ENCODE results near the gene EDDM13.

DNA sequence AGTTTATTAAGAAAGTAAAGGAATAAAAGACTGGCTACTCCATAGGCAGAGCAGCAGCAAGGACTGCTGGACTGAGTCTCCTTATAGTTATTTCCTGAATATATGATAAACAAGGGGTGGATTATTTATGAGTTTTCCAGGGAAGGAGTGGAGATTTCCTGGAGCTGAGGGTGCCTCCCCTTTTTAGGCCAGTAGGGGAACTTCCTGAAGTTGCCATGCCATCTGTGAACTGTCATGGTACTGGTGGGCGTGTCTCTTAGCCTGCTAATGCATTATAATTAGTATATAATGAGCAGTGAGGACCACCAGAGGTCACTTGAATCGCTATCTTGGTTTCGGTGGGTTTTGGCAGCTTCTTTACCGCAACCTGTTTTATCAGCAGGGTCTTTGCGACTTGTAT is 28.6 kb downstream of the EDDM13 start:
- TF ChIP-seq OSR1 (CRISPR knock-in tag; IDR thresholded peaks at IDR 0.05) (no peak), PPARA (CRISPR knock-in tag; IDR thresholded peaks at IDR 0.05; ENCODE audit: borderline replicate concordance) (no peak)
- TF ChIP-seq, protein P1, sequence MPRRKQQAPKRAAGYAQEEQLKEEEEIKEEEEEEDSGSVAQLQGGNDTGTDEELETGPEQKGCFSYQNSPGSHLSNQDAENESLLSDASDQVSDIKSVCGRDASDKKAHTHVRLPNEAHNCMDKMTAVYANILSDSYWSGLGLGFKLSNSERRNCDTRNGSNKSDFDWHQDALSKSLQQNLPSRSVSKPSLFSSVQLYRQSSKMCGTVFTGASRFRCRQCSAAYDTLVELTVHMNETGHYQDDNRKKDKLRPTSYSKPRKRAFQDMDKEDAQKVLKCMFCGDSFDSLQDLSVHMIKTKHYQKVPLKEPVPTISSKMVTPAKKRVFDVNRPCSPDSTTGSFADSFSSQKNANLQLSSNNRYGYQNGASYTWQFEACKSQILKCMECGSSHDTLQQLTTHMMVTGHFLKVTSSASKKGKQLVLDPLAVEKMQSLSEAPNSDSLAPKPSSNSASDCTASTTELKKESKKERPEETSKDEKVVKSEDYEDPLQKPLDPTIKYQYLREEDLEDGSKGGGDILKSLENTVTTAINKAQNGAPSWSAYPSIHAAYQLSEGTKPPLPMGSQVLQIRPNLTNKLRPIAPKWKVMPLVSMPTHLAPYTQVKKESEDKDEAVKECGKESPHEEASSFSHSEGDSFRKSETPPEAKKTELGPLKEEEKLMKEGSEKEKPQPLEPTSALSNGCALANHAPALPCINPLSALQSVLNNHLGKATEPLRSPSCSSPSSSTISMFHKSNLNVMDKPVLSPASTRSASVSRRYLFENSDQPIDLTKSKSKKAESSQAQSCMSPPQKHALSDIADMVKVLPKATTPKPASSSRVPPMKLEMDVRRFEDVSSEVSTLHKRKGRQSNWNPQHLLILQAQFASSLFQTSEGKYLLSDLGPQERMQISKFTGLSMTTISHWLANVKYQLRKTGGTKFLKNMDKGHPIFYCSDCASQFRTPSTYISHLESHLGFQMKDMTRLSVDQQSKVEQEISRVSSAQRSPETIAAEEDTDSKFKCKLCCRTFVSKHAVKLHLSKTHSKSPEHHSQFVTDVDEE (CRISPR knock-in tag; IDR thresholded peaks at IDR 0.05): no peak

Data from SK-N-SH treated with all-trans-retinoic acid at 6 μM for 48 hours (cell line).